ENCODE measurements around the gene MMP14. TPM values are rescaled to one million over a fixed set of nuclear protein-coding genes. Genes with fewer than 3 reads are reported as not detected.
"Not testable (repeated sequence)": the region's sequence is repeated elsewhere in the genome, so short reads cannot be mapped to it uniquely, and the experiment has no call there.

MMP14 gene
- polyA plus RNA-seq, 1 donor = 157 TPM

GRCh38 chr14:22841769-22842168 is 5.4 kb downstream of the MMP14 start:
- no peak for DNase-seq (ENCODE audit: low read depth)

GRCh38 chr14:22842211-22843122 is 6.1 kb downstream of the MMP14 start:
- no peak for DNase-seq (ENCODE audit: low read depth)

GRCh38 chr14:22843123-22843925 is 6.9 kb downstream of the MMP14 start:
- DNase-seq (ENCODE audit: low read depth) = no peak

- DNase-seq (ENCODE audit: low read depth) = no peak
These were observed 8.1 kb downstream of the MMP14 start for GRCh38 chr14:22844221-22845102.

GRCh38 chr14:22845103-22845394 is 8.7 kb downstream of the MMP14 start:
- DNase-seq (ENCODE audit: low read depth) = no peak

- no peak for DNase-seq (ENCODE audit: low read depth)
These were observed 9.6 kb downstream of the MMP14 start for GRCh38 chr14:22845821-22846625.

GRCh38 chr14:22846811-22847307 is 10.5 kb downstream of the MMP14 start:
- no peak for DNase-seq (ENCODE audit: low read depth)

- DNase-seq (ENCODE audit: low read depth) = no peak
These were observed 11.4 kb downstream of the MMP14 start for GRCh38 chr14:22847661-22848341.

GRCh38 chr14:22848351-22849164 is 12.2 kb downstream of the MMP14 start:
- DNase-seq (ENCODE audit: low read depth) = peak; percentile 90

- DNase-seq (ENCODE audit: low read depth) = peak; percentile 66
These were observed 12.9 kb downstream of the MMP14 start for GRCh38 chr14:22849212-22849819.

- DNase-seq (ENCODE audit: low read depth) = peak; percentile 77
These were observed 14.8 kb downstream of the MMP14 start for GRCh38 chr14:22850944-22851764.

GRCh38 chr14:22852178-22852577 is 15.8 kb downstream of the MMP14 start:
- DNase-seq (ENCODE audit: low read depth) = not testable (repeated sequence)

GRCh38 chr14:22852599-22852939 is 16.2 kb downstream of the MMP14 start:
- DNase-seq (ENCODE audit: low read depth) = no peak

- DNase-seq (ENCODE audit: low read depth) = no peak
These were observed 16.8 kb downstream of the MMP14 start for GRCh38 chr14:22852940-22853767.

GRCh38 chr14:22854296-22854695 is 17.9 kb downstream of the MMP14 start:
- DNase-seq (ENCODE audit: low read depth) = not testable (repeated sequence)

GRCh38 chr14:22854963-22855724 is 18.8 kb downstream of the MMP14 start:
- DNase-seq (ENCODE audit: low read depth) = no peak

Measured in forelimb muscle (tissue), 1 donor.